ENCODE data around the gene DDHD1.
"Not testable (repeated sequence)": the region's sequence is repeated elsewhere in the genome, so short reads cannot be mapped to it uniquely, and the experiment has no call there.

DDHD1 gene

DNA sequence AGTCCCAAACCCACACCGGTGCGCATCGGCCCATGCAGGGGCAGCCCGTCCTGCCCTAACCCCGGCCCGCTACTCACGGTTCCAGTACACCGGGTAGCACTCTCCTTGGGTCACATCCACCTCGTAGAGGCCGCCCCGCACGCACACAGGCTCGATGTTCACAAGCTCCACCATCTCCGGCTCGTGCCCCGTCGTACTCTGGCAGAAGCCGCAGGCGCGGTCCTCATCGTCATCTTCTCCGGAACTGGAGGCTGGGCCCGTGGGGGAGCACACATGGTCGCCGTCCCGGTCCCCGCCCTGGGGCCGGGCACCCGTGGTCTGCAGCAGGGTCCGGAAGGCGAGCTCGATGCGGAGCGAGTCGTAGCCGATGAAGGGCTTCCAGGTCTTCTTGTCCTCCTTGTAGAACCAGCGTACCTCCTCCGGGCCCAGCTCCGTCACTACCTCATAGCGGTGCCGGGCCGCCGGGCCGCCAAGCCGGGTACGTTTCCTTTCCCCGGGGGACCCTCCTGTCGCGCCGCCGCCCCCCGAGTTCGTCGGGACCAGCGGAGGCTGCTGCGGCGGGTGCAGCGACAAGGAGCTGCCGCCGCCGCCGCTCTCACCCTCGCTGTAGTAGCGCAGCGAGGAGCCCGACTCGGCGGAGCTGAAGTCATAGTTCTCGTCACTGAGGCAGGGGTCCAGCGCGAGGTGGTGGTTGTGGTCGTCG lies 788 bp downstream of the DDHD1 start:
- in situ Hi-C loops (cut with MboI; ENCODE audit: low sequenced_read_pairs): no loop called here

DNA sequence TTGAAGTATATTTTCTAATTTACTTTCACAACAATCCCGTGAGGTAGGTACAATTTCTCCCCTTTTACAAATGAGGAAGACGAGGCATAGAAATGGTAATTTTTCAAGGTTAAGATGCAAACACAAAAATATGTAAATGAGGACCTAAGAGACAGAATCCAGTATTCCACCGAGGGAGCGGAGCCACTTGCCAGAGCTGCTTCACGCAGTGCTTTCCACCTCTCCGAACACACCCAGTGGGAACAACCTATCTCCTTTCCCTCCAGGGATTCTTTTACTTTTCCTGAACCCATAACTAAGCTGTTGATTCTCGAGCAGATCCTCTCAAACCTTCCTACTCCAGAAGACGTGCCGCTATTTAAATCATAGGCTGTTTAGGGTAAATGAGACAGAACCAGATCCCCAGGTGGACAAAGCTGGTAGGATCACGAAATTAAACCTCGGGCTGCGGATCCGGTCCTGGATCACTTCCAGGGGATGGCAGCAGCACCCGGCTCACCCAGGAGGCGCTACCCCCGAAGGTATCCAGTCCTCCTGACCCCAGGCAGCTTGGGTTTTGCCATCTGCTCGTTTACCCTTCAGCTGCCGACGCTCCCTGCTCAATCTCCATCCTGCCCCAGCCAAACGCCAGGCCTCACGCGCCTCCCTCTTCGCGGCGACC lies 1.5 kb downstream of the DDHD1 start:
- in situ Hi-C loops (cut with MboI; ENCODE audit: low sequenced_read_pairs): no loop called here

DNA sequence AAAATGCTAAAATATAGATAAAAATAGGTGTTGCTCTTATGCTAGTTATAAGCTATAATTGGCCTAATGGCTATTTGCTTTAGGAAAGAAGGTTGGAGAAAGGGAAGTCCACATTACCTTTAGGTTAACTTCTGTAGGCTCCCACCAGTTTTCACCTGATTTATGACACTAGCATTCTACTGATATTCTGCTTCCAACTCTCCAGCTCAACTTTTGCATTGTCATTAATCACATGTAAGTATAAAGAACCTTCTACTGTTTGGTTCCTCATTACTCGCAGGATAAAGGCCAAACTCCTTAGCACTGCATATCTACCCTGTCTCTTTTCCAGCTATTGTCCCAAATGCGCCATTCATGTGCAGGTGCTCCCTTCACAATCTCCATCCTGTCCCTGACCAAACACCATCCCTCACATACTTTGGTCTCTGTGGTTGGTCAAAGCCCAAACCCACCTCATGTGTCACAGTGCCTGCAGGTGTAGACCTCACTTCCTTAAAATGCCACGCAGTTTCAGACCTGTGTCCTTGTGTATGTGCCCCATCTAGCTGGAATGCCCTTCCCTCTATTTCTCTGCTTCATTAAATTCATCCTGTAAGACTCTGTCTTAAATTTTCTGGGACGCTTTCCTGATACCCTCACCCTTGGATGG lies 3.3 kb downstream of the DDHD1 start:
- in situ Hi-C loops (cut with MboI; ENCODE audit: low sequenced_read_pairs): no loop called here

DNA sequence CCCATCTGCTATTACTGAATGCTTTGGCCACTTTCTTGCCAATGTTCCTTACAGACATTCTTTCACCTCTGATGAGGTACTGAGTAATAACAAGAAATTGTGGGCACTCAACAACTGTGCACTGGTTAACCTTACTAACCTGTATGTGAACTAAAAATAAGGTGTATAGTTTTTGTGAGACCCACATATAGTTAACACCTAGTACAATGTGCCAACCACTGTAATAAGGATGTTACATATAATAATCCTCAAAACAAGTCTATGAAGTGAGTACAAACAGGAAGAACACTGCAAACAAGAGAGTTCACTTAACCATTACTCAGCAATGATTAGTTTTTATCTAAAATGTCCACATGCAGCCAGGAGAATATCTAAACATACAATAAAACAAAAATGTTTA lies 4.5 kb downstream of the DDHD1 start:
- in situ Hi-C loops (cut with MboI; ENCODE audit: low sequenced_read_pairs): no loop called here

DNA sequence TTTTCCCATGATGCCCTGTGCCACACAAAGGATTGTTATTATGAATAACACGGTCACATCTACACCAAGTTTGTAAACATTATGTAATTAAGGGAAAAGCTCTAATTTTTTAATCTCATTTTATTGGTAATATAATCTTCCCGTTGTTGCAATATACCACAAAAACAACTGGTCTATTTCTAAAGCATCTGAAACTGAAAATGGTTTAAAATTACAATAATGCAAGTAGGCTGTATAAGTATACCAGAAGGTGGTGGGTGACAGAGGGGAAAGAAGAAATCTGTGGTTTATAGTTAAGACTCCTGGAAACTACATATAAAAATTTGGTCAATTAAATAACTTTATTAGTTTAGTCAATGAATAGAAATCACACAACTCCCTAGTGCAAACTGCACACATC lies 5.2 kb downstream of the DDHD1 start:
- in situ Hi-C loops (cut with MboI; ENCODE audit: low sequenced_read_pairs): no loop called here

DNA sequence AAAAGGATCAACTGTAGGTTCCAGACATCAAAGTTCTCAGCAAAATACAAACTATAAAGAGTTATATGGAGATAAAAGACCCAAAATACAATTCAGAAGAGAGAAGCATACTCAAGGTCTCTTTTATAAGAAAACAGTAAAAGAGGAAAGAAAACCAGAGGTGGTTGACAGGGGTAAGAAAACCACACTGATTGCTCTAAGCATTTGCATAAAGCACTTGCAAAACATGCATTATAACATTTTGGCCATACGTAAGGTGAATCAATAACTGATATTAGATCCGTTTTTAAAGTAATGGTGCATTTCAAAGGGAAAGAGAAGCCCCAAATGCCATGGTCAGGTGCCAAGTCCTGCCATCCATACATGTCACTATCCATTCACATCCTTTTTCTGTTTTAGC lies 5.9 kb downstream of the DDHD1 start:
- in situ Hi-C loops (cut with MboI; ENCODE audit: low sequenced_read_pairs): no loop called here

DNA sequence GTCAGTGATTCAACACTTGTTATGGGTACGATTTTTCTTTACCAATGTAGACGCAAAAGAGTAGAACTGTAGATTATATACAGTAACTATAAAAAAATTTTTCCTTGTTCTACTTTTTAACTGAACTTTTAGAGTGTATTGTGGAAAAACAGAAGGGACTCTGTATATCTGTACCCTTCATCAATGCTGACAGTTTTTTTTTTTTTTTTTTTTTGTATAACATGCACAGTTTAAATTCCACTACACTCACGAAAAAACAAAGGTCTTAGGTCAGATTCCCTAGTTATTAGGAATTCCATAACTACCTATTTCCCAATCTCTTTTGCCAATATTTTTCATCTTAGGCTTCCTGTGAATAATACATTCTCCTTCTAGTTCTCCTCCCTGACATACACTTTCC lies 6.4 kb downstream of the DDHD1 start:
- in situ Hi-C loops (cut with MboI; ENCODE audit: low sequenced_read_pairs): no loop called here

DNA sequence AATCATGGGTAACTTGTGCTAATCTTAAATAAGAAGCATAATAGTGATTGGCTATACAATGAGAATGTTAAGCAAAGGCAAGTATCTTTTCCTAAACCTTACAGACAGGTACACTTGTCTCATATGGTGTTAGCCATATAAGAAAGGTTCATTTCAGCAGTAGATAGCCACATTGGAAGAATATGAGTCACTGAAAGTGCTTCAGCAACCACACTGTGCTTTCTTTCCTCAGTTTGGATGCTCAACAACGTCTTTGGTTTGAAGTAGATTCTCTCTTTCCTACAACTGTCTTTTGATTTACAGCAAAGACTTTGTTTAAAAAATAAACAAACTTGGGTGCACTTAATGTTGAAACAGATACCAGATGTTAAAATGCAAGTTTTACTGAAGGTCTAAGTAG lies 8.9 kb downstream of the DDHD1 start:
- in situ Hi-C loops (cut with MboI; ENCODE audit: low sequenced_read_pairs): no loop called here

DNA sequence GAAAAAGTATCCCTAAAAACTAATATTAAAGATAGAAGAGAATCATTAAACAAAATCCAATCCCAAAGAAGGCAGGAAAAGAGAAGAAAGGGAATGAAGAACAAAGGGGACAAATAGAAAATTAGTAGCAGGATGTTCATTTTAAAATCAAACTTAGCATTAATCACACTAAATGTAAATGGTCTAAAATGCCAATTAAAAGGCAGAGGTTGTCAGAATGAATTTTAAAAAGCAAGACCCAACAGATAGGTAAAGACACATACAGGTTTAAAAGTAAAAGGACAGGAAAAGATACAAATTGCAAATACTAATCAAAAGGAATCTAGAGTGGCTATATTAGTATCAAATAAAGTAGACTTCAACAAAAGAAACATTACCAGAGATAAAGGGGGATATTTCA lies 12.5 kb downstream of the DDHD1 start:
- in situ Hi-C loops (cut with MboI; ENCODE audit: low sequenced_read_pairs): no loop called here

DNA sequence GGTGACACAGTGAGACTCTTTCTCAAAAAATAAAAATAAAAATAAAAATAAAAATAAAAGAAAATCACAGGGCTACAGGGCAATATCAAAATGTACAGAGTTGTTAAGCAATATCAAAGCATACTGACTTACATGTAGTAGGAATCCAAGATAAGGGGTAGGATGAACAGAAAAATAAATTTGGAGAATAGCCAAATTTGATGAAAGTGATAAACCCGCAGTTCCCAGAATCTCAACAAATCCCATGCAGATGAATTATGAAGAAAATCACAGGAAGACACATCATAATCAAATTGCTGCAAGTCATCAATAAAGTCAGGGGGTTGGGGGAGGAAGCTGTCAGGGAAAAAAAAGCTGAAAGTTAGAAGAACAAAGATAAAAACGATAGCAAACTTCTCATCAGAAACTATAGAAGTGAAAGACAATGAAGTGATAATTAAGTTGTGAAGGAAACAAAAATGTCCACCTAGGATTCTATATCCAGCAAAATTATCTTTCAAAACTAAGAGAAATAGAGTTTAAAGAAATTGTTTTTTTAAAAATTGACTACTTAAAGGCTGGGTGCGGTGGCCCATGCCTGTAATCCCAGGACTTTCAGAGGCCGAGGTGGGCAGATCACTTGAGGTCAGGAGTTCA lies 15.4 kb downstream of the DDHD1 start:
- in situ Hi-C loops (cut with MboI; ENCODE audit: low sequenced_read_pairs): no loop called here

DNA sequence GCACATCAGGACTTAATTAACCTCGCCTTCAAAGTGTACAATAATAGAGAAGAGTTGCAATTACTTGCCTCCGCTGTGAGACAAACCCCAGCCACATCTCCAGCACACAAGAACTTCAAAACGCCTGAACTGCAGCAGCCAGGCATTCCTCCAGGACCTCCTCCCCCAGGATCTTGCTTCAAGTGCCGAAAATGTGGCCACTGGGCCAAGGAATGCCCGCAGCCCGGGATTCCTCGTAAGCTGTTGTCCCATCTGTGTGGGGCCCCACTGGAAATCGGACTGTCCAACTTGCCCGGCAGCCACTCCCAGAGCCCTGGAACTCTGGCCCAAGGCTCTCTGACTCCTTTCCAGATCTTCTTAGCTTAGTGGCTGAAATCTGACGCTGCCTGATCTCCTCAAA lies 22.6 kb downstream of the DDHD1 start:
- in situ Hi-C loops (cut with MboI; ENCODE audit: low sequenced_read_pairs): not testable (repeated sequence)

DNA sequence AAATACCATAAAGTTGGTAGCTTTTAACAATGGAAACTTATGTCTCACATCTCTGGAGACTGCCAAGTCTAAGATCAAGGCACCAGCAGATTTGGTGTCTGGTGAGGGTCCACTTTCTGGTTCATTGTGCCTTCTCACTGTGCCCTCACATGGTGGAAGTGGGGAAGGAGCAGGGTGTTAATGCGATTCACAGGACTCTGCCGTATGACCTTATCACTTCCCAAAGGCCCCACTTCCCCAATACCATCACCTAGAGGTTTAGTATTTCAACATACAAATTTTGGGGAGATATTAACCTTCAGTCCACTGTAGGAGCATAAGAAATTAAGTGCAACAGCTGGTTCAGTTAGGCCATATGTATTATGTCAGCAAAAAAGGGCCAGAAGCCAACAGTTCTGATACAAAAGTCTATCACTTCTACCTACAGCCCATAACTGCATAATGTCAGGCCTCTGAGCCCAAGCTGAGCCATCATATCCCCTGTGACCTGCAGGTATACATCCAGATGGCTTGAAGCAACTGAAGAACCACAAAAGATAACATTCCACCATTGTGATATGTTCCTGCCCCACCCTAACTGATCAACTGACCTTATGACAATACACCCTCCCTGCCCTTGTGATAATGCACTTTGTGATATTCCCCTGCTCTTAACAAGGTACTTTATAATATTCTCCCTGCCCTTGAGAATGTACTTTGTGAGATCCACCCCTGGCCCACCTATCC lies 24.7 kb downstream of the DDHD1 start:
- in situ Hi-C loops (cut with MboI; ENCODE audit: low sequenced_read_pairs): no loop called here

DNA sequence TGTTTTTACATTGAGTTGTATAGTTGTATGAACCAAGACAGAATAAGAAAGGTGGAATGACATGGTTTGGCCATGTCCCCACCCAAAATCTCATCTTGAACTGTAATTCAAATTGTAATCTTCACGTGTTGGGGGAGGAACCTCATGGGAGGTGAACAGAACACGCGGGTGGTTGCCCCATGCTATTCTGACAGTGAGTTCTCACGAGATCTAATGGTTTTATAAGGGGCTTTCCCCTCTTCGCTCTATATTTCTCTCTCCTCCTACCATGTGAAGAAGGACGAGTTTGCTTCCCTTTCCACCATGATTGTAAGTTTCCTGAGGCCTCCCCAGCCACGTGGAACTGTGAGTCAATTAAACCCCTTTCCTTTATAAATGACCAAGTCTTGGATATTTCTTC lies 25.3 kb downstream of the DDHD1 start:
- in situ Hi-C loops (cut with MboI; ENCODE audit: low sequenced_read_pairs): no loop called here

DNA sequence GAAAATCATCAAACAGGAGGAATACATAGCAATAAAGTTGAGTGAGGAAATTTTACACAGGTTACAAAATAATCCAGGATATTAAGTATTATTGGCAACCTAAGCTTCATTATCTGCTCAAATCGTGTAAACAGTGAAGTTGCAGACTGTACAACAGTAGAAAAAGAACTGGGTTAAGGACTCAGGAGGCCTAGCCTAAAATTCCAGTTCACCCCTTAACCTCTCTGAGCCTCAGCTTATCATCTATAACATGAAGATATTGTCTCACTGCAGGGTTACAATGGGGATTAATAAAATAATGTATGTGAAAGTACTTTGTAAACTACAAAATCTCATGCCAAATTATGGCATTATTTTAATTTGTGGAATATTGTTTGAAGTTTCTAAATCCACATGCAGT lies 26.0 kb downstream of the DDHD1 start:
- in situ Hi-C loops (cut with MboI; ENCODE audit: low sequenced_read_pairs): no loop called here

DNA sequence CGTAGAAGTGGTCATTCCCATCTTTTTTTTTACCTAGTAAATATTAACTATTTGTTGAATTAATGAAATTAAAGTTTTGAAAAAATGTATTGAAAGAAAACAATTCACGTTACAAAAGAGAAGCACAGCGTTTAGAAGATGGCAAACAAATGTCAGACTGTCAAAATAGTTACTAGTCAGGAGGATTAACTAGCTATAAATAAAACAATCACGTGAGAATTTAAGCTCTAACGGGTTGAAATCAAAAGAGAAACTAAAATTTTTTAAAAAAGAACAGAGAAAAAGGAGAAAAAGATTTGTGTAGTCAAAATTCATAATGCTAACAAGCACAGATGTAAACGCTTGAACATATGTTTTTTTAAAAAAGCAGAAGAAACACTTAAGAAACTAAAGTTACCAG lies 26.4 kb downstream of the DDHD1 start:
- in situ Hi-C loops (cut with MboI; ENCODE audit: low sequenced_read_pairs): no loop called here

DNA sequence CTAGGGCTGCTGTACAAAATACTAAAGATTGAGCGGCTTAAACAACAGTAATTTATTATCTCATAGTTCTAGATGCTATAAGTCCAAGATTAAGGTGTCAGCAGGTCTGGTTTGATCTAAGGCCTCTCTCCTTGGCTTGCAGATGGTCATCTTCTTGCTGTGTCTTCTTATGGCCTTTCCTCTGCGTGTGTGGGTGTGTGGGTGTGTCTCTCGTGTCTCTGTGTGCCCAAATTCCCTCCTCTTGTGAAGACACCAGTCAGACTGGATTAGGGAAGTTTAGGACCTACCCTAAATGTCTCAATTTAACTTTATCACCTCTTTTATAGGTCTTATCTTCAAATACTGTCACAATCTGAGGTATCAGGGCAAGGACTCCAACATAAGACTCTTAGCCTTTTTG lies 28.3 kb downstream of the DDHD1 start:
- in situ Hi-C loops (cut with MboI; ENCODE audit: low sequenced_read_pairs): no loop called here

DNA sequence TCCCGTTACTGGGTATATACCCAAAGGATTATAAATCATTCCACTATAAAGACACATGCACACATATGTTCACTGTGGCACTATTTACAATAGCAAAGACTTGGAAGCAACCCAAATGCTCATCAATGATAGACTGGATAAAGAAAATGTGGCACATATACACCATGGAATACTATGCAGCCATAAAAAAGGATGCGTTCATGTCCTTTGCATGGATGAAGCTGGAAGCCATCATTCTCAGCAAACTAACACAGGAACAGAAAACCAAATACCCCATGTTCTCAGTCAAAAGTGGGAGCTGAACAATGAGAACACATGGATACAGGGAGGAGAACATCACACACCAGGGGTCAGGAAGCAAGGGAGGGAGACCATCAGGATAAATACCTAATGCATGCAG lies 31.7 kb downstream of the DDHD1 start:
- in situ Hi-C loops (cut with MboI; ENCODE audit: low sequenced_read_pairs): not testable (repeated sequence)

DNA sequence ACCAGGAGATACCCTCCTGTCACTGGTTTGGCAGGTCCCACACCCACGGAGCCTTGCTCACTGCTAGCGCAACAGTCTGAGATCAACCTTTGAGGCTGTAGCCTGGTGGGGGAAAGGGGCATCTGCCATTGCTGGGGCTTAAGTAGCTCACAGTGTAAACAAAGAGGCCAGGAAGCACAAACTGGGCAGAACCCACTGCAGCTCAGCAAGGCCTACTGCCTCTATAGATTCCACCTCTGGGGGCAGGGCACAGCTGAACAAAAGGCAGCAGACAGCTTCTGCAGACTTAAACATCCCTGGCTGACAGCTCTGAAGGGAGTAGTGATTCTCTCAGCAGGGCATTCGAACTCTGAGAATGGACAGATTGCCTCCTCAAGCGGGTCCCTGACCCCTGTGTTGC lies 35.6 kb downstream of the DDHD1 start:
- in situ Hi-C loops (cut with MboI; ENCODE audit: low sequenced_read_pairs): not testable (repeated sequence)

DNA sequence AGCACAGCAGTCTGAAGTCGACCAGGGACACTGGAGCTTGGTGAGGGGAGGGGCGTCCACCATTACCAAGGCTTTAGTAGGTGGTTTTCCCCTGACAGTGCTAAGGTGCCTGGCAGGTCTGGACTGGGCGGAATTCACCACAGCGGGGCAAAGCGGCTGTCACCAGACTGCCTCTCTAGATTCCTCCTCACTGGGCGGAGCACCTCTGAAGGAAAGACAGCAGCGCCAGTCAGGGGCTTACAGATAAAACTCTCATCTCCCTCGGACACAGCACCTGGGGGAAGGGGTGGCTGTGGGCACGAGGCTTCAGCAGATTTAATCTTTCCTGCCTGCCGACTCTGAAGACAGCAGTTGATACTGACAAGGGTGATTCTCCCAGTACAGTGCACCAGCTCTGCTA lies 39.1 kb downstream of the DDHD1 start:
- in situ Hi-C loops (cut with MboI; ENCODE audit: low sequenced_read_pairs): no loop called here

DNA sequence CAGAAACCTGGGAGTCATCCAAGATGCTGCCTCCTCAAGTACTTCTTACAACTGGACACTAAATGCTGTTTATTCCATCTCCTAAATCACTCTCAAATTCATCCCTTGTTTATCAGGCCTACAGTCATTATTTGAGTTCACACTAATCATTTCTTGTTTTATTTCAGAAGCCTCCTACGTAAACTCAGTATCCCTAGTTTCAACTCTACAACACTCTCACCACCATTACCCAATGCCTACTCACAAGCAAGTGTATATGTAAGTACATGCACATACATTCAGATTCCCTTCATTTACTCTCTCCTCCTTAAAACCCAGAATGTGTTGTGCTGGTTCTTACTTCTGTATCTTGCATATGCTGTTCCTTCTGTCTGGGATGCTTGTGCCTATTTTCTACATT lies 43.0 kb downstream of the DDHD1 start:
- in situ Hi-C loops (cut with MboI; ENCODE audit: low sequenced_read_pairs): no loop called here

Measured in HL-60/S4 treated with retinoic acid at 250 ng/mL for 4 days and 3 days (cell line).